ENCODE data around the gene BACE1.

GRCh38 chr11:117302228-117302627, 13.8 kb downstream of the BACE1 start:
- TF ChIP-seq POLR2AphosphoS5 (IDR thresholded peaks at IDR 0.05; ENCODE audit: low read depth), result no peak
- TF ChIP-seq, protein P1, sequence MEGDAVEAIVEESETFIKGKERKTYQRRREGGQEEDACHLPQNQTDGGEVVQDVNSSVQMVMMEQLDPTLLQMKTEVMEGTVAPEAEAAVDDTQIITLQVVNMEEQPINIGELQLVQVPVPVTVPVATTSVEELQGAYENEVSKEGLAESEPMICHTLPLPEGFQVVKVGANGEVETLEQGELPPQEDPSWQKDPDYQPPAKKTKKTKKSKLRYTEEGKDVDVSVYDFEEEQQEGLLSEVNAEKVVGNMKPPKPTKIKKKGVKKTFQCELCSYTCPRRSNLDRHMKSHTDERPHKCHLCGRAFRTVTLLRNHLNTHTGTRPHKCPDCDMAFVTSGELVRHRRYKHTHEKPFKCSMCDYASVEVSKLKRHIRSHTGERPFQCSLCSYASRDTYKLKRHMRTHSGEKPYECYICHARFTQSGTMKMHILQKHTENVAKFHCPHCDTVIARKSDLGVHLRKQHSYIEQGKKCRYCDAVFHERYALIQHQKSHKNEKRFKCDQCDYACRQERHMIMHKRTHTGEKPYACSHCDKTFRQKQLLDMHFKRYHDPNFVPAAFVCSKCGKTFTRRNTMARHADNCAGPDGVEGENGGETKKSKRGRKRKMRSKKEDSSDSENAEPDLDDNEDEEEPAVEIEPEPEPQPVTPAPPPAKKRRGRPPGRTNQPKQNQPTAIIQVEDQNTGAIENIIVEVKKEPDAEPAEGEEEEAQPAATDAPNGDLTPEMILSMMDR (conservative IDR thresholded peaks at IDR 0.05; ENCODE audit: low read depth in 2 of 2), result no peak
- no peak for TF ChIP-seq EZH2 (IDR thresholded peaks at IDR 0.05; ENCODE audit: low read depth, unreplicated experiment)
- no peak for TF ChIP-seq EZH2phosphoT487 (IDR thresholded peaks at IDR 0.05; ENCODE audit: unreplicated experiment)
- TF ChIP-seq REST (IDR thresholded peaks at IDR 0.05; ENCODE audit: unreplicated experiment), result no peak
- TF ChIP-seq JUNB (IDR thresholded peaks at IDR 0.05; ENCODE audit: unreplicated experiment), result no peak
- no peak for TF ChIP-seq ZNF114 (CRISPR knock-in tag; IDR thresholded peaks at IDR 0.05)
- TF ChIP-seq CREB1 (CRISPR knock-in tag; IDR thresholded peaks at IDR 0.05; ENCODE audit: low read depth), result no peak
- TF ChIP-seq ETS1 (IDR thresholded peaks at IDR 0.05), result no peak
- TF ChIP-seq STAT1 (IDR thresholded peaks at IDR 0.05; ENCODE audit: unreplicated experiment), result no peak

Measured in GM23338 (cell line).